ENCODE measurements around the gene NOLC1. TPM values are rescaled to one million over a fixed set of nuclear protein-coding genes. Genes with fewer than 3 reads are reported as not detected.

NOLC1 gene
- polyA plus RNA-seq, 3 donors, result 10.0 to 32.1 (median 19.3) TPM

GRCh38 chr10:102175415-102175814, 23.2 kb downstream of the NOLC1 start:
- intact Hi-C loops (cut with micrococcal nuclease), result no loop called here
- Histone ChIP-seq H3K4me3 (replicated peaks in 1 of 3; ENCODE audit: low read depth in 2 of 3, low read length in 3 of 3) (no peak overlapping the region), H3K27ac (ENCODE audit: low read depth in 1 of 2, low read length in 2 of 2) (no peak overlapping the region), H3K9ac (ENCODE audit: insufficient read depth, low read length, poor library complexity, severe bottlenecking) (no peak overlapping the region), H2AFZ (ENCODE audit: insufficient read depth, low read depth, low read length, poor library complexity, severe bottlenecking) (no peak overlapping the region), H3K4me1 (ENCODE audit: control insufficient read depth in 1 of 2, insufficient read depth in 2 of 2, low read length in 2 of 2) (no peaks in the 10 kb centered on the region), H3K27me3 (ENCODE audit: control insufficient read depth in 2 of 2, insufficient read depth in 2 of 2, low read length in 2 of 2) (no peaks in the 10 kb centered on the region), H3K9me3 (replicated peaks in 1 of 2; ENCODE audit: control insufficient read depth in 1 of 2, insufficient read depth in 1 of 2, low read length in 2 of 2) (no peaks in the 10 kb centered on the region), H3K79me2 (ENCODE audit: insufficient read depth, low read length) (no peaks in the 10 kb centered on the region), H4K20me1 (ENCODE audit: insufficient read depth, low read length) (no peaks in the 10 kb centered on the region), H3K36me3 (replicated peaks in 1 of 2; ENCODE audit: control insufficient read depth in 1 of 2, insufficient read depth in 2 of 2, low read length in 2 of 2) (no peaks in the 10 kb centered on the region), H3K4me2 (replicated peaks; ENCODE audit: extremely low read depth, low read length, poor library complexity, severe bottlenecking) (no peak overlapping the region)
- no peak for TF ChIP-seq CTCF (IDR thresholded peaks at IDR 0.05)
- H3K9me3 Mint-ChIP-seq, result peaks cover 0 to 2% (median 0%) of the 10 kb centered on the region in 7 donors
- no peak for DNase-seq
- no peak overlapping the region for H3K4me3 Mint-ChIP-seq
- peaks cover 1 to 11% (median 10%) of the 10 kb centered on the region in 3 donors for H3K27me3 Mint-ChIP-seq (ENCODE audit: low read depth in 3 of 3)
- no peak overlapping the region for H3K27ac Mint-ChIP-seq
- H3K4me1 Mint-ChIP-seq, result no peaks in the 10 kb centered on the region
- H3K36me3 Mint-ChIP-seq, result no peaks in the 10 kb centered on the region
- WGBS (ENCODE audit: insufficient coverage), result 90% methylated on average over 2 of the region's 4 CpGs

- Histone ChIP-seq H3K27ac (ENCODE audit: low read depth in 1 of 2, low read length in 2 of 2) (no peak overlapping the region), H3K27me3 (ENCODE audit: control insufficient read depth in 2 of 2, insufficient read depth in 2 of 2, low read length in 2 of 2) (no peaks in the 10 kb centered on the region), H3K9me3 (replicated peaks in 1 of 2; ENCODE audit: control insufficient read depth in 1 of 2, insufficient read depth in 1 of 2, low read length in 2 of 2) (peaks cover 0 to 3% of the 10 kb centered on the region in 2 donors), H3K4me1 (ENCODE audit: control insufficient read depth in 1 of 2, insufficient read depth in 2 of 2, low read length in 2 of 2) (peaks cover 2 to 9% of the 10 kb centered on the region in 2 donors), H3K79me2 (ENCODE audit: insufficient read depth, low read length) (no peaks in the 10 kb centered on the region), H4K20me1 (ENCODE audit: insufficient read depth, low read length) (no peaks in the 10 kb centered on the region), H2AFZ (ENCODE audit: insufficient read depth, low read depth, low read length, poor library complexity, severe bottlenecking) (no peak overlapping the region), H3K4me2 (replicated peaks; ENCODE audit: extremely low read depth, low read length, poor library complexity, severe bottlenecking) (no peak overlapping the region), H3K9ac (ENCODE audit: insufficient read depth, low read length, poor library complexity, severe bottlenecking) (no peak overlapping the region), H3K4me3 (replicated peaks in 1 of 3; ENCODE audit: low read depth in 2 of 3, low read length in 3 of 3) (no peak overlapping the region), H3K36me3 (replicated peaks in 1 of 2; ENCODE audit: control insufficient read depth in 1 of 2, insufficient read depth in 2 of 2, low read length in 2 of 2) (no peaks in the 10 kb centered on the region)
- no peak for DNase-seq
- WGBS (ENCODE audit: insufficient coverage), result 100% methylated on average over 1 of the region's 2 CpGs
- no peak for TF ChIP-seq CTCF (IDR thresholded peaks at IDR 0.05)
- intact Hi-C loops (cut with micrococcal nuclease), result no loop called here
- Mint-ChIP-seq H3K4me1 (peaks cover 13% of the 10 kb centered on the region), H3K4me3 (no peak overlapping the region), H3K27me3 (ENCODE audit: low read depth in 3 of 3) (peaks cover 1 to 5% (median 3%) of the 10 kb centered on the region in 3 donors), H3K36me3 (no peaks in the 10 kb centered on the region), H3K27ac (no peak overlapping the region), H3K9me3 (peaks cover 3 to 15% (median 4%) of the 10 kb centered on the region in 7 donors)
Observed at GRCh38 chr10:102184606-102185005, 32.4 kb downstream of the NOLC1 start.

Data from CD14-positive monocyte (primary cell).